GM12891 (cell line): Measurements from ENCODE around the gene TRAPPC14.

Experiments used
- POLR2A ChIP-seq: IDR thresholded peaks from 2 replicates; pipeline ENCODE4 v1.6.1; 2011; ENCODE audit warnings: low read depth, low read length, control low read depth
- SPI1 ChIP-seq: IDR thresholded peaks from 2 replicates; pipeline ENCODE4 v1.6.1; 2011; ENCODE audit warnings: low read depth, low read length, control low read depth
- TAF1 ChIP-seq: IDR thresholded peaks from 2 replicates; pipeline ENCODE4 v1.6.1; 2011; ENCODE audit warnings: low read depth, low read length, control low read depth

- TF ChIP-seq POLR2A (no peak), SPI1 (no peak), TAF1 (no peak)
Measured at GRCh38 chr7:100191775-100192174, 33.3 kb upstream of the TRAPPC14 start.
